Type B pancreatic cell (in vitro differentiated cells): ENCODE measurements around the gene MUC6. TPM values are rescaled to one million over a fixed set of nuclear protein-coding genes. Genes with fewer than 3 reads are reported as not detected.

Experiments
- DNase-seq: peaks from one replicate; pipeline ENCODE4 v3.0.0; 2021; ENCODE audit warnings: mixed read lengths; ENCODE audit not compliant: unreplicated experiment; ENCODE audit errors: extremely low spot score
- H3K27ac Mint-ChIP-seq: 2 replicates; pipeline ENCODE4 v1.8.0; 2021; ENCODE audit warnings: mild to moderate bottlenecking, mixed read lengths
- H3K27me3 Mint-ChIP-seq: 2 replicates; pipeline ENCODE4 v1.8.0; 2021; ENCODE audit warnings: mixed read lengths
- H3K36me3 Mint-ChIP-seq: 2 replicates; pipeline ENCODE4 v1.8.0; 2021; ENCODE audit warnings: mixed read lengths
- H3K4me1 Mint-ChIP-seq: one replicate; pipeline ENCODE4 v1.8.0; 2021; ENCODE audit warnings: mixed read lengths; ENCODE audit not compliant: unreplicated experiment
- H3K4me3 Mint-ChIP-seq: 2 replicates; pipeline ENCODE4 v1.8.0; 2021; ENCODE audit warnings: mild to moderate bottlenecking, mixed read lengths
- H3K9me3 Mint-ChIP-seq: 2 replicates; pipeline ENCODE4 v1.8.0; 2021; ENCODE audit warnings: mixed read lengths
- total RNA-seq: library from RNA; stranded (reverse); gene quantifications from 2 replicates; pipeline ENCODE4 v1.2.1, GENCODE V29; 2021; ENCODE audit warnings: low replicate concordance
- TF ChIP-seq, protein P1 (sequence below): fragments of 200-600 bp; sonication (generic); conservative IDR thresholded peaks from 2 replicates; pipeline ENCODE4 v1.5.0; 2021; ENCODE audit warnings: antibody characterized with exemption, mild to moderate bottlenecking

MUC6 gene
- total RNA-seq, 1 donor from 2014 or later: 0.46 TPM

DNA sequence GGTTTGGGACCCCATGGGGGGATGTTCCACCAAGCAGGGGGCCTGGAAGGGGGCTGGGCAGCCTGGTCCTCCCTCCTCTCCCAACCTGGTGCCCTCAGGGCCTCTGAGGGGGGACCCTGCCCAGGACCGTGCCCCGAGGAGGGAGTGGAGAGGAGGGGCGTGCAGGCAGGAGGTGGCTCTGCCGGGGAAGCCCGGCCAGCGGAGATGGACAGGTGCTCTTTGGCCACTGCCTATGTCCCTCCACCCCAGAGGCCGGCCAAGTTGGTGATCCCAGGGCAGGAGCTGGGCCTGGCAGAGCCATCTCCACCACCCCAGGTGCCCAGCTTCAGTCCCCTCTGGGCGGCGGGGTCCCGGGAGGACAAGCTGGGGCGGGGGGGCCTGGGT, 40.5 kb upstream of the MUC6 start:
- no peaks in the 10 kb centered on the region for H3K27me3 Mint-ChIP-seq
- H3K9me3 Mint-ChIP-seq: no peaks in the 10 kb centered on the region
- H3K27ac Mint-ChIP-seq: no peak overlapping the region
- no peaks in the 10 kb centered on the region for H3K36me3 Mint-ChIP-seq
- DNase-seq: no peak
- H3K4me1 Mint-ChIP-seq: no peaks in the 10 kb centered on the region
- no peak overlapping the region for H3K4me3 Mint-ChIP-seq
- TF ChIP-seq, protein P1, sequence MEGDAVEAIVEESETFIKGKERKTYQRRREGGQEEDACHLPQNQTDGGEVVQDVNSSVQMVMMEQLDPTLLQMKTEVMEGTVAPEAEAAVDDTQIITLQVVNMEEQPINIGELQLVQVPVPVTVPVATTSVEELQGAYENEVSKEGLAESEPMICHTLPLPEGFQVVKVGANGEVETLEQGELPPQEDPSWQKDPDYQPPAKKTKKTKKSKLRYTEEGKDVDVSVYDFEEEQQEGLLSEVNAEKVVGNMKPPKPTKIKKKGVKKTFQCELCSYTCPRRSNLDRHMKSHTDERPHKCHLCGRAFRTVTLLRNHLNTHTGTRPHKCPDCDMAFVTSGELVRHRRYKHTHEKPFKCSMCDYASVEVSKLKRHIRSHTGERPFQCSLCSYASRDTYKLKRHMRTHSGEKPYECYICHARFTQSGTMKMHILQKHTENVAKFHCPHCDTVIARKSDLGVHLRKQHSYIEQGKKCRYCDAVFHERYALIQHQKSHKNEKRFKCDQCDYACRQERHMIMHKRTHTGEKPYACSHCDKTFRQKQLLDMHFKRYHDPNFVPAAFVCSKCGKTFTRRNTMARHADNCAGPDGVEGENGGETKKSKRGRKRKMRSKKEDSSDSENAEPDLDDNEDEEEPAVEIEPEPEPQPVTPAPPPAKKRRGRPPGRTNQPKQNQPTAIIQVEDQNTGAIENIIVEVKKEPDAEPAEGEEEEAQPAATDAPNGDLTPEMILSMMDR: no peak

DNA sequence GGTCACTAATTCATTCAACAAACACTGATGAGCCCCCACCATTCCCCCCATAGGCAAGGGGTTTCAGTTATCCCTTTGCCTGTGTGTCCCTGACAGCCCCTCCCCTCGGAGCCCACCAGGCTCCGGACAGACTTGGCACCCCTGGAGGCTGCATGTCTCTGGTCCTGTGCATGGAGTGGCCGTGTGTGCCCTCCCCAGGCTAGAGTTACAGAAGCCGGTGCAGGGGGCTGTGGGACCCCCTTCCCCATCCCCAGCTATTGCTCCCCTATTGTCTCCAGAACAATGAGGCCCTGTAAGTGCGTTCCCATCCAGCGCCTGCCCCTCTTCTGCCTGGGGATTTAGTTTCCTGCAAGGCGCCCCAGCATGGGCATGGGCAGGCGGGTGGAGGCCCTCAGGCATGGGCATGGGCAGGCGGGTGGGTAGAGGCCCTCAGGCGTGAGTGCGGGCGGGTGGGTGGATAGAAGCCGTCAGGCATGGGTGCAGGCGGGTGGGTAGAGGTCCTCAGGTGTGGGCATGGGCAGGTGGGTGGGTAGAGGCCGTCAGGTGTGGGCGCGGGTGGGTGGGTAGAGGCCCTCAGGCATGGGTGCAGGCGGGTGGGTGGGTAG, 39.6 kb upstream of the MUC6 start:
- Mint-ChIP-seq H3K9me3 (no peaks in the 10 kb centered on the region), H3K36me3 (no peaks in the 10 kb centered on the region), H3K27me3 (no peaks in the 10 kb centered on the region), H3K27ac (no peak overlapping the region), H3K4me3 (no peak overlapping the region), H3K4me1 (no peaks in the 10 kb centered on the region)
- DNase-seq: no peak
- TF ChIP-seq, protein P1: no peak

DNA sequence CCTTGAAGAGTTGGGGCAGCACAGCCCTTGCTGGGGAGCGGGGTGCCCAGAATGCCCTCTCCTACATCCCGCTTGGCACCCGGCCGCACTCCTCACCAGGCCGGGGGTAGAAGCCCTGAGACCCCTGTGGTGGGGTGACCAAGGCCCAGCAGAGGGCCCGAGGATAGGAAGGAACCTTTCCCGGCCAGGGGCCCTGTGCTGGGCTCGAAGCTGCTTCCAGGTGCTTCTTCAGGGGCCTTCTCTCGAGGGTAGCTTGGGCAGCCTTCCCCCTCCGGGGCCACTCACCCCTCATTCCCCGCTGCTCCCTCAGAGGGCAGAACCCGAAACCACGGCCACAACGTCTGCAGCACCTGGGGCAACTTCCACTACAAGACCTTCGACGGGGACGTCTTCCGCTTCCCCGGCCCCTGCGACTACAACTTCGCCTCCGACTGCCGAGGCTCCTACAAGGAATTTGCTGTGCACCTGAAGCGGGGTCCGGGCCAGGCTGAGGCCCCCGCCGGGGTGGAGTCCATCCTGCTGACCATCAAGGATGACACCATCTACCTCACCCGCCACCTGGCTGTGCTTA, 38.9 kb upstream of the MUC6 start:
- TF ChIP-seq, protein P1: no peak
- Mint-ChIP-seq H3K9me3 (no peaks in the 10 kb centered on the region), H3K27me3 (no peaks in the 10 kb centered on the region), H3K4me1 (no peaks in the 10 kb centered on the region), H3K27ac (no peak overlapping the region), H3K4me3 (no peak overlapping the region), H3K36me3 (no peaks in the 10 kb centered on the region)
- DNase-seq: no peak

DNA sequence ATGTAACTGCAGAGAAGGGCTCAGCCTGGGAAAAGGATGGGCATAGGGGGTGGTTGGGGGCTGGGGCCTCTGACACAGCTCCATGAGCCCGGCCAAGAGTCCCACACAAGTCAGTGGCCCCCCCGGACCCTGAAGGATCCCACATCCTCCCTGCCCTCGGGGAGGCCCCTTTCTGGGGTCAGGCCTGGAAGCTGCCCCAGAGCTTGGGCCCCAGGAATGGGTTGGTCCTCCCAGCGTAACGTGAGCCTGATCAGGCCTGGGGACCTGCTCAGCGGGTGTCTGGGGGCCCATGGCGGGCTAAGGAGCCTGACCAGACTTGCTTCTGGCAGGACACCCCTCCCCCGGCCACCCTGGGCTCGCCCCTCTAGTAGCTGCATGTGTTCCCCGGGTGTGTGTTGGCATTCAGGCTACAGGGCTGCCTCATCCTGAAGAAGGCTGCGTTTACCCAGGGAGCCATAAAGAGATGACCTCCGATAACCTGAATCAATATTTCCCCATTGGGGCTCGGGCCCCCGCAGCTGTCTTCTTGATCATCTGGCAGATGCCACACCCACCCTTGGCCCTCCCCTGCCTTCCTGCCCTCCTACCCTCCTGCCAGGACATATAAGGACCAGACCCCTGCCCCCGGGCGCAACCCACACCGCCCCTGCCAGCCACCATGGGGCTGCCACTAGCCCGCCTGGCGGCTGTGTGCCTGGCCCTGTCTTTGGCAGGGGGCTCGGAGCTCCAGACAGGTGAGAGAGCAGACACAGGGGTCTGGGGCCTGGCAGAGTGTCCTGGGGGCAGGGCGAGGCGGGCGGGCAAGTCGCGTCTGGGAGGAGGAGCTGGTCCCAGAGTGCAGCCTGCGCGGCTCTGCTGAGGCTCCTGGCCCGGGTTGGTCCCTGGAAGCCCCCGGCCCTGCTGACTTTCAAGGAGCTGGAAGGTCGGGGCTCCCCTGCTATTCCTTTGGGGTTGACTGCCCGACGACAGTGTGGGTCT, 38.0 kb upstream of the MUC6 start, which contains the start of gene MUC2:
Gene MUC2 (plus strand): TSS at position 631 of the 978 bp plus-strand sequence.
- H3K27ac Mint-ChIP-seq: no peak within 1 kb of the TSS
- no peaks in the 10 kb centered on the region for H3K9me3 Mint-ChIP-seq
- H3K27me3 Mint-ChIP-seq: no peaks in the 10 kb centered on the region
- TF ChIP-seq, protein P1: no peak
- DNase-seq: no peak
- H3K4me1 Mint-ChIP-seq: no peaks in the 10 kb centered on the region
- no peak within 1 kb of the TSS for H3K4me3 Mint-ChIP-seq
- H3K36me3 Mint-ChIP-seq: no peaks in the 10 kb centered on the region

DNA sequence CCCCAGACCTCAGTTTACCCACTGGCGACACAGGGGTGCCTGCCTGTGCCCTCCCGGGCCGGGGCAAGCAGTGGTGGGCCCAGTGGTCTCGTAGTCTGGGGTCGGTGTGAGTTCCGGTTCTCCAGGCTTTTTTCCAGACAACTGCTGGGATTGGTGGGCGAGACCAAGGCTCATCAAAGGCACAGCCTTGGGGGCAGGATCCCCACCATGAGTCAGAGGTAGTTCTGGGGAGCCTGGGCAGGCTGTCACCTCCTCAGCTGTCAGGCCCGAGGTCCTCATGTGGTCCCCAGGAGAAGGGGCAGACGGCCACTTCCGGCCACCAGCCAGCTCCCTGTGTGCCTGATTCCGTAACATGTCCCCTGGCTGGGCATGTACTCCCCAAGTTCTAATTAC, 37.3 kb upstream of the MUC6 start:
- Mint-ChIP-seq H3K27me3 (peaks cover under 1% of the 10 kb centered on the region), H3K4me1 (no peaks in the 10 kb centered on the region), H3K36me3 (no peaks in the 10 kb centered on the region), H3K27ac (no peak overlapping the region), H3K9me3 (no peaks in the 10 kb centered on the region), H3K4me3 (no peak overlapping the region)
- TF ChIP-seq, protein P1: no peak
- DNase-seq: no peak
